ENCODE measurements around the gene NCKAP5. TPM values are rescaled to one million over a fixed set of nuclear protein-coding genes. Genes with fewer than 3 reads are reported as not detected.

NCKAP5 gene
- total and polyA plus RNA-seq, 8 donors: 0.23 to 1.5 (median 0.44) TPM

DNA sequence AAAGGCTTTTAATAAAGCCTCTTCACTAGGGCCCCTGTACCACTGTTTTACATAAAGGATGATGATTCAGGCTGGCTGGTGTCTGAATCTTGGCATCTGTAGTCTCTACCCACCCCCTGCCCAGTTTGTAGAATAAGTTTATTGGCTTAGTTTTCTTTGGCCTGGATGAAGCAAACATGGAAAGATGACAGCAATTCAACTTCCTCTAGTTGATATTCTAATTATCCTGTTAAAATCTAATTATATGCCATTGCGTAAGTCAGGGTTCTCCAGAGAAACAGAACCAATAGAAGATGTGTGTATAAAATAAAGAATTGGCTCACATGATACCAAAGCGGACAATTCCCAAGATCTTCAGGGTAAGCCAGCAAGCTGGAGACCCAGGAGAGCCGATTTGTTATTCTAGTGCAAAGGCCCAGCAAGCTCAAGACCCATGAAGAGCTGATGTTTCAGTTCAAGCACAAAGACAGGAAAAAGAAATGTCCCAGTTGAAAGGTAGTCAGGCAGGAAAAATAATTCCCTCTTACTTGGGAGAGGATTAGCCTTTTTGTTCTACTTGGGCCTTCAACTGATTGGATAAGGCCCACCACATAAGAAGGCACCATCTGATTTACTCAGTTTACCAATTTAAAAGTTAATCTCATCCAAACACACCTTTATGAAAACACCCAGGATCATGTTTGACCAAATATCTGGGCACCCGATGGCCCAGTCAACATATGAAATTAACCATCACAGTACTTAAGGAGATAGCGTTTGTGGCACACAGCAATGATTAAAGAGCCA lies 815.6 kb downstream of the NCKAP5 start:
- no peak for FAIRE-seq

GRCh38 chr2:132751836-132752235 lies 816.4 kb downstream of the NCKAP5 start:
- Histone ChIP-seq H3K9me3 (no peaks in the 10 kb centered on the region), H3K27ac (no peak overlapping the region), H3K4me1 (no peaks in the 10 kb centered on the region), H3K36me3 (no peaks in the 10 kb centered on the region), H3K4me3 (no peak overlapping the region), H3K27me3 (no peaks in the 10 kb centered on the region)
- no peak for TF ChIP-seq CTCF (IDR thresholded peaks at IDR 0.05)
- intact Hi-C loops (cut with DNase I): no loop called here
- DNase-seq: no peak
- no peak for FAIRE-seq
- ATAC-seq: no peak

More for the DNA sequence above, 815.6 kb downstream of the NCKAP5 start:
- intact Hi-C loops (cut with DNase I): no loop called here
- TF ChIP-seq CTCF (IDR thresholded peaks at IDR 0.05): no peak
- no peak for ATAC-seq
- Histone ChIP-seq H3K4me3 (no peak overlapping the region), H3K36me3 (no peaks in the 10 kb centered on the region), H3K27ac (no peak overlapping the region), H3K27me3 (no peaks in the 10 kb centered on the region), H3K4me1 (no peaks in the 10 kb centered on the region), H3K9me3 (no peaks in the 10 kb centered on the region)
- DNase-seq: no peak
- WGBS, 2 donors: 94% methylated on average over 5 of the region's 5 CpGs

GRCh38 chr2:132750606-132751005 lies 817.7 kb downstream of the NCKAP5 start:
- no peak for TF ChIP-seq CTCF (IDR thresholded peaks at IDR 0.05)
- no peaks in the 10 kb centered on the region for H3K9me3 ChIP-seq
- H3K4me1 ChIP-seq: no peaks in the 10 kb centered on the region
- no peaks in the 10 kb centered on the region for H3K36me3 ChIP-seq
- DNase-seq (no peak), FAIRE-seq (no peak), ATAC-seq (no peak)
- H3K27me3 ChIP-seq: no peaks in the 10 kb centered on the region
- H3K27ac ChIP-seq: no peak overlapping the region
- no peak overlapping the region for H3K4me3 ChIP-seq
- intact Hi-C loops (cut with DNase I): no loop called here

DNA sequence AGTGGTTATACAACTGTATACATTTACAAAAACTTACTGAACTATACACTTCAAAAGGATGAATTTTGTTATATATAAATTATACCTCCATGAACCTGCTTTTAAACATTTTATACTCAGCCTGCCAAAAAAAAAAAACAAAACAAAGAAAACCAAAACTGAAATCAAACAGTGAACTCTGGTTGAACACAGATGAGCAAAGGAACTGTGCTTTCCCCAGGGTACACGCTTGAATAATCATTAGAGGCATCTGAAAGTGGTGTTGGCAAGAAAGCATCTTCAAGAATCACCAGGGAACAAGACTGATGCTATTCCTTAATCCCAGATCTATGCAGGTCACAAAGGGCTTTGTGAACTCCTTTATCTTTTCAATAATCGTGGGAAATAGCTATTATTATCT lies 821.2 kb downstream of the NCKAP5 start:
- no peak for ATAC-seq
- no peak for TF ChIP-seq CTCF (IDR thresholded peaks at IDR 0.05)
- no peaks in the 10 kb centered on the region for H3K4me1 ChIP-seq
- no peak overlapping the region for H3K27ac ChIP-seq
- whole genome bisulfite sequencing, 2 donors: 60 to 81% methylated on average over 2 of the region's 2 CpGs
- H3K4me3 ChIP-seq: no peak overlapping the region
- no peak for FAIRE-seq
- no peaks in the 10 kb centered on the region for H3K9me3 ChIP-seq
- no peaks in the 10 kb centered on the region for H3K36me3 ChIP-seq
- intact Hi-C loops (cut with DNase I): no loop called here
- no peaks in the 10 kb centered on the region for H3K27me3 ChIP-seq
- DNase-seq: no peak

DNA sequence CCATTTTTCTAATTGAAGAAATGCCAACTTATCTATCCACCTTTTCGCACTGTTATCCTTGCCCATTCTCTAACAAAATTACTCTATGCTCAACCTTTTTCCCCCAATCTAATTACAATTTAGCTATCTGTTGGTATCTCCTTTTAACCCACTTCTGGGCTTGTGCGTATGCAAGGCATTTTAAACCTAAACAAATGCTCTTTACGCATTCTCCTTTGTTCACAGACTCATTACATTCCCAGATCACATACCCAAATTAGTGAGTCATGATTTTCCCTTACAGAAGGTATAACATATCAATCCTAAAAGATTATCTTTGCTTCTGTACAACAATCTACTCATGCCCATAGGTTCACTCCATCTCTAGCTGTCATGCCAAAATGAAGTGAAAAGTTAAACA lies 826.5 kb downstream of the NCKAP5 start:
- Histone ChIP-seq H3K4me3 (no peak overlapping the region), H3K27ac (no peak overlapping the region), H3K4me1 (no peaks in the 10 kb centered on the region), H3K9me3 (no peaks in the 10 kb centered on the region), H3K27me3 (no peaks in the 10 kb centered on the region), H3K36me3 (no peaks in the 10 kb centered on the region)
- intact Hi-C loops (cut with DNase I): no loop called here
- DNase-seq (no peak), ATAC-seq (no peak), FAIRE-seq (no peak)
- no peak for TF ChIP-seq CTCF (IDR thresholded peaks at IDR 0.05)
- WGBS, 2 donors: 93 to 96% methylated on average over 3 of the region's 3 CpGs

Measured in pancreas (tissue), 10 donors.